Fibroblast of lung (primary cell): ENCODE data around the gene C8G. TPM values are rescaled to one million over a fixed set of nuclear protein-coding genes. Genes with fewer than 3 reads are reported as not detected.
A peak's percentile ranks its signal among the peaks of the same experiment; 100 is the strongest.

Experiments
- DNase-seq, 2 donors: peaks; one replicate each; pipeline versions ENCODE4 v3.0.0 to v3.0.0-alpha.2; 2010; ENCODE audit warnings: low read depth in 2 of 2
- H2AFZ ChIP-seq: 2 replicates; pipeline ENCODE4 v1.5.1; 2012; ENCODE audit warnings: low read length, control low read depth, inconsistent platforms
- H3K27ac ChIP-seq: 2 replicates; pipeline ENCODE4 v1.5.1; 2011; ENCODE audit warnings: low read length, control low read depth; ENCODE audit not compliant: insufficient read depth
- H3K27me3 ChIP-seq: 2 replicates; pipeline ENCODE4 v1.5.1; 2011; ENCODE audit warnings: mild to moderate bottlenecking, low read length; ENCODE audit not compliant: control insufficient read depth, insufficient read depth
- H3K36me3 ChIP-seq: 2 replicates; pipeline ENCODE4 v1.5.1; 2011; ENCODE audit warnings: low read length; ENCODE audit not compliant: control insufficient read depth, insufficient read depth
- H3K4me1 ChIP-seq: 2 replicates; pipeline ENCODE4 v1.5.1; 2011; ENCODE audit warnings: low read length; ENCODE audit not compliant: control insufficient read depth, insufficient read depth; ENCODE audit errors: extremely low read depth
- H3K4me2 ChIP-seq: 2 replicates; pipeline ENCODE4 v1.5.1; 2011; ENCODE audit warnings: low read length, control low read depth; ENCODE audit not compliant: insufficient read depth; ENCODE audit errors: extremely low read depth
- H3K4me3 ChIP-seq, 4 experiments: fragments of 200-600 bp in 1 of 4; sonication (generic) in 1 of 4; replicated peaks in 1 of 4; 2 replicates each; pipeline ENCODE4 v1.5.1; 2011 to 2016; ENCODE audit warnings: low read length in 4 of 4, low read depth in 3 of 4, mild to moderate bottlenecking in 3 of 4, control low read depth in 2 of 4, inconsistent platforms in 1 of 4, mixed read lengths in 1 of 4; ENCODE audit not compliant: insufficient read depth in 1 of 4; ENCODE audit errors: control extremely low read depth in 1 of 4
- H3K79me2 ChIP-seq: 2 replicates; pipeline ENCODE4 v1.5.1; 2012; ENCODE audit warnings: mild to moderate bottlenecking, low read length, inconsistent platforms; ENCODE audit not compliant: control insufficient read depth, insufficient read depth
- H3K9ac ChIP-seq: 2 replicates; pipeline ENCODE4 v1.5.1; 2011; ENCODE audit warnings: mild to moderate bottlenecking, low read length, control low read depth; ENCODE audit not compliant: insufficient read depth
- H3K9me3 ChIP-seq: 2 replicates; pipeline ENCODE4 v1.5.1; 2012; ENCODE audit warnings: low read depth, low read length; ENCODE audit not compliant: control insufficient read depth, insufficient read depth
- H4K20me1 ChIP-seq: 2 replicates; pipeline ENCODE4 v1.5.1; 2011; ENCODE audit warnings: low read length; ENCODE audit not compliant: control insufficient read depth, insufficient read depth; ENCODE audit errors: extremely low read depth
- EZH2 ChIP-seq: IDR thresholded peaks from 2 replicates; pipeline ENCODE4 v1.5.1; 2012; ENCODE audit warnings: low read length, control low read depth, mild to moderate bottlenecking; ENCODE audit errors: missing control alignments
- polyA plus RNA-seq, 2 donors: library from polyadenylated mRNA; depleted of rRNA in 1 of 2; stranded (reverse) in 1 of 2; unstranded in 1 of 2; fragments of >200 nt; gene quantifications; 2 replicates each; pipeline ENCODE4 v1.2.1, GENCODE V29; 2011 to 2012; ENCODE audit warnings: missing spikeins in 1 of 2
- total RNA-seq: library from RNA; depleted of rRNA; stranded (reverse); fragments of >200 nt; gene quantifications from 2 replicates; pipeline ENCODE4 v1.2.1, GENCODE V29; 2014
- TF ChIP-seq, protein P1 (sequence below), 2 donors: IDR thresholded peaks in 1 of 2; conservative IDR thresholded peaks in 1 of 2; 1 replicate in 1 of 2; 2 replicates in 1 of 2; pipeline ENCODE4 v1.5.1; 2011 to 2012; ENCODE audit warnings: low read length in 2 of 2, control low read depth in 1 of 2, inconsistent platforms in 1 of 2, low read depth in 1 of 2, mild to moderate bottlenecking in 1 of 2

Gene C8G
- total and polyA plus RNA-seq, 2 donors (not counting 1 experiment from before 2014, with no cell fraction given) = 0.40 to 1.2 TPM

- Histone ChIP-seq H3K27ac (no peak overlapping the region), H3K4me3 (peak overlapping the region; percentile 47 to 61 (median 48)), H3K9me3 (no peaks in the 10 kb centered on the region), H3K36me3 (no peaks in the 10 kb centered on the region), H3K9ac (peak overlapping the region; percentile 40), H3K4me1 (no peaks in the 10 kb centered on the region), H3K79me2 (no peaks in the 10 kb centered on the region), H4K20me1 (no peaks in the 10 kb centered on the region), H3K27me3 (no peaks in the 10 kb centered on the region), H3K4me2 (peak overlapping the region; percentile 89), H2AFZ (peak overlapping the region; percentile 70)
- DNase-seq = peak; percentile 72 to 73
- TF ChIP-seq EZH2 = no peak
- TF ChIP-seq, protein P1, sequence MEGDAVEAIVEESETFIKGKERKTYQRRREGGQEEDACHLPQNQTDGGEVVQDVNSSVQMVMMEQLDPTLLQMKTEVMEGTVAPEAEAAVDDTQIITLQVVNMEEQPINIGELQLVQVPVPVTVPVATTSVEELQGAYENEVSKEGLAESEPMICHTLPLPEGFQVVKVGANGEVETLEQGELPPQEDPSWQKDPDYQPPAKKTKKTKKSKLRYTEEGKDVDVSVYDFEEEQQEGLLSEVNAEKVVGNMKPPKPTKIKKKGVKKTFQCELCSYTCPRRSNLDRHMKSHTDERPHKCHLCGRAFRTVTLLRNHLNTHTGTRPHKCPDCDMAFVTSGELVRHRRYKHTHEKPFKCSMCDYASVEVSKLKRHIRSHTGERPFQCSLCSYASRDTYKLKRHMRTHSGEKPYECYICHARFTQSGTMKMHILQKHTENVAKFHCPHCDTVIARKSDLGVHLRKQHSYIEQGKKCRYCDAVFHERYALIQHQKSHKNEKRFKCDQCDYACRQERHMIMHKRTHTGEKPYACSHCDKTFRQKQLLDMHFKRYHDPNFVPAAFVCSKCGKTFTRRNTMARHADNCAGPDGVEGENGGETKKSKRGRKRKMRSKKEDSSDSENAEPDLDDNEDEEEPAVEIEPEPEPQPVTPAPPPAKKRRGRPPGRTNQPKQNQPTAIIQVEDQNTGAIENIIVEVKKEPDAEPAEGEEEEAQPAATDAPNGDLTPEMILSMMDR (conservative IDR thresholded peaks at IDR 0.05 in 1 of 2, IDR thresholded peaks at IDR 0.05 in 1 of 2; ENCODE audit: low read depth in 1 of 2, low read length in 2 of 2) = no peak
Measured at GRCh38 chr9:136949817-136950655, 5.0 kb downstream of the C8G start.

DNA sequence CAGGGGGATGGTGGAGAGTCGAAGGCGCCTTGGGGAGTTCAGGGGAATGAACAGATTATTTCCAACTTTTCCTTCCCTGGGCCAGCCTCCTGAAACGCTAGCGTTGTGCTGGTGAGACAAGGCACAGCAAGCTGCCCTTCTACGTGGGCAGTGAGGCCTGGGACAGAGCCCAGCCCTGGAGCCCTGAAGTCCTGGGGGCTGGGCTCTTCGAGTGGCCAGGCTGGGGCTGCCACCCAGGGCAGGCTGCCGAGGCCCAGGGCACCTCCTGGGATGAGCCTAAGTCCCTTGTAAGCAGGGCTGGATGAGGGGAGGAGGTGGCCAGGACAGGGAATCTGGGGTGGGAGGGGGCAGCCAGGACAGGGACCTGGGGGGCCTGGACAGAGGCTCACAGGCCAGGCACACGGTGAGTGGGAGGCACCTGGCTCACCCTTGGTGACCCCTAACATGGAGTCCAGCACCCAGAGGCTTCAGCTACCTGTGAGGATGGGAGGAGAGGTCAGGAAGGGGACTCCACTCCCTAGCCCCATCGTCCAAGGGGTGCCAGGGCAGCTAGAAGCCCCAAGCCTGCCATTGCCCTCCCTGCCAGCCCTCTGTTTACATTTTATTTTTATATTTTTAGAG, 5.7 kb downstream of the C8G start:
- Histone ChIP-seq H3K27ac (no peak overlapping the region), H4K20me1 (no peaks in the 10 kb centered on the region), H3K4me2 (peak overlapping the region; percentile 1), H3K4me1 (no peaks in the 10 kb centered on the region), H3K36me3 (no peaks in the 10 kb centered on the region), H3K4me3 (peak overlapping the region in 1 of 4 experiments; percentile 61), H2AFZ (no peak overlapping the region), H3K27me3 (no peaks in the 10 kb centered on the region), H3K79me2 (no peaks in the 10 kb centered on the region), H3K9me3 (no peaks in the 10 kb centered on the region), H3K9ac (no peak overlapping the region)
- TF ChIP-seq, protein P1 (conservative IDR thresholded peaks at IDR 0.05 in 1 of 2, IDR thresholded peaks at IDR 0.05 in 1 of 2; ENCODE audit: low read depth in 1 of 2, low read length in 2 of 2) = no peak
- no peak for TF ChIP-seq EZH2
- DNase-seq = no peak

GRCh38 chr9:136951541-136952320, 6.7 kb downstream of the C8G start, which contains the start of gene LCN12:
Gene LCN12, plus strand, starts transcription at chr9:136952273. Its CDS starts 55 bp downstream, at chr9:136952328.
- no peaks in the 10 kb centered on the region for H3K27me3 ChIP-seq
- TF ChIP-seq, protein P1 (conservative IDR thresholded peaks at IDR 0.05 in 1 of 2, IDR thresholded peaks at IDR 0.05 in 1 of 2; ENCODE audit: low read depth in 1 of 2, low read length in 2 of 2) = no peak
- no peak for TF ChIP-seq EZH2
- no peaks in the 10 kb centered on the region for H3K79me2 ChIP-seq
- DNase-seq = no peak
- H3K9me3 ChIP-seq = no peaks in the 10 kb centered on the region
- H3K4me2 ChIP-seq = no peak within 1 kb of the TSS
- H3K4me3 ChIP-seq = no peak within 1 kb of the TSS
- H2AFZ ChIP-seq = no peak within 1 kb of the TSS
- no peaks in the 10 kb centered on the region for H3K4me1 ChIP-seq
- no peaks in the 10 kb centered on the region for H3K36me3 ChIP-seq
- no peaks in the 10 kb centered on the region for H4K20me1 ChIP-seq
- no peak within 1 kb of the TSS for H3K27ac ChIP-seq
- no peak within 1 kb of the TSS for H3K9ac ChIP-seq
